Measurements from ENCODE around the gene UNC5A.

Gene UNC5A

DNA sequence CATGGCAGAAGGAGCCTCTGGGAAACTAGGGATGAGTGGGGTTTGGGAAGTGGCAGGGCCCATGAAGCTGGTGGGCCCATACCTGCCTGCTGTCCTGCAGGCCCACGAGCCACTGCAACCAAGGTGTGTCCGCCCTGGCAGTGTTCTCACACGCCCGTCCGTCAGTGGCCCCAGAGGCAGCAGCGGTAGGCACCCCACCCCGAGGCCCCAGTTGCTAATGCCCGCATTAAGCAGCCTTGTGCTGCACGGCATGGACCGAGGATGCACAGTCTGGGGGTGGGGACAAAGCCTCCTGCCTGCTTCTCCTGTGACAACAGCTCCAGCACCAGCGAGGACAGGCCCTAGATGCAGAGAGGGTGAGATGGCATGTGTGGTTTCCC is 47.5 kb downstream of the UNC5A start:
- Histone ChIP-seq H3K4me3 (IDR thresholded peaks at IDR 0.05; ENCODE audit: insufficient read depth, low read depth, low read length) (no peak overlapping the region), H3K79me2 (ENCODE audit: insufficient read depth, low read depth) (no peaks in the 10 kb centered on the region), H3K27ac (no peak overlapping the region), H3K4me2 (no peak overlapping the region), H3K36me3 (ENCODE audit: insufficient read depth) (no peaks in the 10 kb centered on the region), H2AFZ (ENCODE audit: low read depth) (no peak overlapping the region), H3K4me1 (ENCODE audit: low read depth, poor library complexity, severe bottlenecking) (peaks cover 12% of the 10 kb centered on the region), H3K9ac (no peak overlapping the region), H3K27me3 (ENCODE audit: insufficient read depth, low read depth) (peaks cover 40% of the 10 kb centered on the region; the same call in 1 of the 2 replicates), H4K20me1 (ENCODE audit: insufficient read depth) (no peaks in the 10 kb centered on the region)
- TF ChIP-seq, protein P1, sequence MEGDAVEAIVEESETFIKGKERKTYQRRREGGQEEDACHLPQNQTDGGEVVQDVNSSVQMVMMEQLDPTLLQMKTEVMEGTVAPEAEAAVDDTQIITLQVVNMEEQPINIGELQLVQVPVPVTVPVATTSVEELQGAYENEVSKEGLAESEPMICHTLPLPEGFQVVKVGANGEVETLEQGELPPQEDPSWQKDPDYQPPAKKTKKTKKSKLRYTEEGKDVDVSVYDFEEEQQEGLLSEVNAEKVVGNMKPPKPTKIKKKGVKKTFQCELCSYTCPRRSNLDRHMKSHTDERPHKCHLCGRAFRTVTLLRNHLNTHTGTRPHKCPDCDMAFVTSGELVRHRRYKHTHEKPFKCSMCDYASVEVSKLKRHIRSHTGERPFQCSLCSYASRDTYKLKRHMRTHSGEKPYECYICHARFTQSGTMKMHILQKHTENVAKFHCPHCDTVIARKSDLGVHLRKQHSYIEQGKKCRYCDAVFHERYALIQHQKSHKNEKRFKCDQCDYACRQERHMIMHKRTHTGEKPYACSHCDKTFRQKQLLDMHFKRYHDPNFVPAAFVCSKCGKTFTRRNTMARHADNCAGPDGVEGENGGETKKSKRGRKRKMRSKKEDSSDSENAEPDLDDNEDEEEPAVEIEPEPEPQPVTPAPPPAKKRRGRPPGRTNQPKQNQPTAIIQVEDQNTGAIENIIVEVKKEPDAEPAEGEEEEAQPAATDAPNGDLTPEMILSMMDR (conservative IDR thresholded peaks at IDR 0.05; ENCODE audit: low read depth, low read length): no peak

DNA sequence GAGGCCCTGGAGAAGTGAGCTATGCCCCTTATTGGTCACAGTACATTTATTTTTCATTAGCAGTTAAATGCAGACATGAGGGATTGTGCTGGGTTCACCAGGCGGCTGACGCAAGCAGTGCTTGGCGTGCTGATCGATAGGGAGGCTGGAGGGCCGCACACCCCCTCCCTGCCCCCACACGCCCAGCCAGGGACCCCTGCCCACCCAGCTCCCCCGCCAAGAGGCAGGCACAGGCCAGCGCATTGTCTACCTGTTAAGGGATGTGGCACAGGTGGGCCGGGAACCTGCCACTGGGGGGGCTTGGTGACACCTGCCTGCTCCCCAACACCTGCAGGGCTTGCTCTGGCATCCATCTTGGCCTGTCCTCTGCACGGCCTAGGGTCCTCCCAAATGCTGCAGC is 49.6 kb downstream of the UNC5A start:
- H3K79me2 ChIP-seq (ENCODE audit: insufficient read depth, low read depth): no peaks in the 10 kb centered on the region
- peaks cover 15% of the 10 kb centered on the region for H3K4me1 ChIP-seq (ENCODE audit: low read depth, poor library complexity, severe bottlenecking)
- H3K36me3 ChIP-seq (ENCODE audit: insufficient read depth): no peaks in the 10 kb centered on the region
- no peak overlapping the region for H3K27ac ChIP-seq
- TF ChIP-seq, protein P1 (conservative IDR thresholded peaks at IDR 0.05; ENCODE audit: low read depth, low read length): no peak
- H3K27me3 ChIP-seq (ENCODE audit: insufficient read depth, low read depth): peaks cover 50% of the 10 kb centered on the region
- no peak overlapping the region for H3K4me3 ChIP-seq (IDR thresholded peaks at IDR 0.05; ENCODE audit: insufficient read depth, low read depth, low read length)
- H2AFZ ChIP-seq (ENCODE audit: low read depth): no peak overlapping the region
- no peak overlapping the region for H3K4me2 ChIP-seq
- H3K9ac ChIP-seq: no peak overlapping the region
- no peaks in the 10 kb centered on the region for H4K20me1 ChIP-seq (ENCODE audit: insufficient read depth)

DNA sequence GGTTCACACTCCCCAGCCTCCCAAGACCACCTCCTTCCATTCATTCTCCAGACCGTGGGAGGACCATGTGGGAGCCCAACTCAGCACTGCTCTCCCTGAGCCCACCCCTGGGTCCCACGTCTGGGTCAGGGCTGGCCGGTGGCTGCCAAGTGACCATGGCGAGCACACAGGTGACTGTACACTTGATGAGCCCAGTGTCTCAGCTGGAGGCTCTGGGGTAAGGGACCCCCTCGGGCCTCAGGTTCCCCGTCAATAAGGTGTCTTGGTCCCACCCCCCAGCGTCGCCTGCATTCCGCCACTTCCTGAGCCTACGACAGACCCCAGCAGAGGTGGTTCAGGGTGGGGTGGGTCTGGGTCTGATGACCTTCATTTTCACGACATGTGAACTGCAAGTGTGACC is 50.0 kb downstream of the UNC5A start:
- Histone ChIP-seq H3K79me2 (ENCODE audit: insufficient read depth, low read depth) (no peaks in the 10 kb centered on the region), H3K4me3 (IDR thresholded peaks at IDR 0.05; ENCODE audit: insufficient read depth, low read depth, low read length) (no peak overlapping the region), H3K27ac (no peak overlapping the region), H3K9ac (no peak overlapping the region), H3K27me3 (ENCODE audit: insufficient read depth, low read depth) (peaks cover 47% of the 10 kb centered on the region), H3K4me1 (ENCODE audit: low read depth, poor library complexity, severe bottlenecking) (peaks cover 15% of the 10 kb centered on the region), H3K4me2 (no peak overlapping the region), H2AFZ (ENCODE audit: low read depth) (no peak overlapping the region), H3K36me3 (ENCODE audit: insufficient read depth) (no peaks in the 10 kb centered on the region), H4K20me1 (ENCODE audit: insufficient read depth) (no peaks in the 10 kb centered on the region)
- TF ChIP-seq, protein P1 (conservative IDR thresholded peaks at IDR 0.05; ENCODE audit: low read depth, low read length): no peak

DNA sequence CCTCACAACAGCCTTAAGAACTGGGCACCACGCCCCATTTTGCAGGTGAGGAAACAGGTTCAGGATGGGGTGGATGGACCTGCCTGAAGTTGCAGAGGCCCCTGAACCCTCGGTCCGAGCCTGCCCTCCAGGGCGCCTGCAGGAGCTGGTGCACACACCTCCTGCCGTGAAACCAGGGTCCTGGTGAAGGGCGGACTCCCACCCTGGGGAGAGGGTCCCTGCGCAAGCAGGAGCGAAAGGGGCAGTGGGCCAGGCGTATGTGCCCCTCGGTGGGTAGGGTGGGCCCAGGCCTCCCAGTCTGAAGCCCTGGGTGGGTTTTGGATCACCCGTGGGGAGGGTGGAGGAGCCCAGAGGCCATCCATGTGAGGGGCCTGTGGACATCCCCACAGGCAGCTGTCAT is 50.9 kb downstream of the UNC5A start:
- Histone ChIP-seq H3K79me2 (ENCODE audit: insufficient read depth, low read depth) (no peaks in the 10 kb centered on the region), H2AFZ (ENCODE audit: low read depth) (no peak overlapping the region), H3K4me3 (IDR thresholded peaks at IDR 0.05; ENCODE audit: insufficient read depth, low read depth, low read length) (no peak overlapping the region), H4K20me1 (ENCODE audit: insufficient read depth) (no peaks in the 10 kb centered on the region), H3K4me2 (no peak overlapping the region), H3K4me1 (ENCODE audit: low read depth, poor library complexity, severe bottlenecking) (peaks cover 15% of the 10 kb centered on the region), H3K27ac (no peak overlapping the region), H3K9ac (no peak overlapping the region), H3K27me3 (ENCODE audit: insufficient read depth, low read depth) (peaks cover 47% of the 10 kb centered on the region), H3K36me3 (ENCODE audit: insufficient read depth) (no peaks in the 10 kb centered on the region)
- TF ChIP-seq, protein P1 (conservative IDR thresholded peaks at IDR 0.05; ENCODE audit: low read depth, low read length): no peak

Data from KMS-11 (cell line).